ENCODE measurements around the gene CYP2R1.

Gene CYP2R1

DNA sequence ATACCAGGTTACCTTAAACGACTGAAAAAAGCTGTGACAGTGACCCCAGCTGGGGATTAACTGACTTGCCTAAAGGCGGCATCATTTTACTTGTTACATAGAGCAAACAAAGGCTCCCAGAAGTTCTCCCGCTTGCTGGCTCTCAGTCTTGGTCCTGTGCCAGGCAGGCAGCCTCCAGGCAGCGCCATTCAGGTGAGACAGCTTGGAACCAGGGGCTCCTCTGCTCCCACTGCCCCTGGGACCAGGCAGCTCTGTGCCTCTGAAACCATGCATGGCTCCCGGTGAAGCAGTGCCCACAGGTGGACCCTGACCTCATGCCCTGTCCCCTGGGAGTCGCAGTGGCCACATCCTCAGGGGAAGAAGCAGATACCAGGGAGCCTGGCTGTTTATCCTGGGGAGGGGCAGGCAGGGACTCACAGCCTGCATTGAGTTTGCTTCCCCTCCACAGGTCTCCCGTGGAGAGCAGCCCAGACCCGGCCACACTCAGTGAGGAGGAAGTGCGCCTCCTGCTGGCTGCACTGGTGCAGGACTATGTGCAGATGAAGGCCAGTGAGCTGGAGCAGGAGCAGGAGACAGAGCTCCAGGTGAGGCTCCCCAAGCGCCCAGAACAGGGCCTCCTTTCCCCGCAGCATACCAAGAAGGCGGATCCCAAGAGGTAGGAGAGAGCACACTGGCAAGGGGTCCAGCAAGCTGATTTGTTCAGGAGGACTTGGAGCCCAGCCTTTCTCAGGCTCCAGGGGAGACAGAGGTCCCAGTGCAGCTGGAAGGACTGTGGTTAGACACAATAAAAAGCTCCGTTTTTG, 15.6 kb upstream of the CYP2R1 start:
- Histone ChIP-seq H3K36me3 (ENCODE audit: control insufficient read depth, insufficient read depth, low read length) (no peaks in the 10 kb centered on the region), H3K9me3 (ENCODE audit: control insufficient read depth, low read length) (no peaks in the 10 kb centered on the region), H3K27me3 (ENCODE audit: control insufficient read depth, insufficient read depth, low read length, poor library complexity, severe bottlenecking) (no peaks in the 10 kb centered on the region), H3K4me3 (ENCODE audit: insufficient read depth, low read depth, low read length) (no peak overlapping the region), H3K4me1 (ENCODE audit: control insufficient read depth, insufficient read depth, low read length) (no peaks in the 10 kb centered on the region), H3K27ac (ENCODE audit: insufficient read depth, low read depth, low read length, poor library complexity, severe bottlenecking) (no peak overlapping the region)
- 55 to 56% methylated on average over 13 of the region's 13 CpGs for WGBS, 2 experiments

DNA sequence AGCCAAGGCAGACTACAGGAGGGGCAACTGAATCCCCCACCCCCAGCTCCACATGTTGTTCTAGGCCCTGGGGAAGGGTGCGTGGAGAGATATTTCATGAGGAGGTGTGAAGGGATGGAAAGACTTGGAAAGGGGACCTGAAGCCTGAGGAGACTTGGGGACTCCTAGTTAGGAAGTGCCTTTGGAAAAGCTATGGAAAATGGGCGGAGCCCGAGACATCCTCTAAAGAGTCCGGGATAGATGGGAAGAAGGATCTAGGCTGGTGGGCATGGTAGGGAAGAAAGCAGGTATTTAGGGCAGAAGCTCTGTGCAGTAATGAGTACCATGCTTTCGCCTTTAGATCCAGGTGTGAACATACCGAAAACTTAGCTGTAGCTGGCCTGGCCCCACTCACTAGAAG, 15.0 kb upstream of the CYP2R1 start:
- Histone ChIP-seq H3K4me1 (ENCODE audit: control insufficient read depth, insufficient read depth, low read length) (no peaks in the 10 kb centered on the region), H3K9me3 (ENCODE audit: control insufficient read depth, low read length) (no peaks in the 10 kb centered on the region), H3K4me3 (ENCODE audit: insufficient read depth, low read depth, low read length) (no peak overlapping the region), H3K36me3 (ENCODE audit: control insufficient read depth, insufficient read depth, low read length) (no peaks in the 10 kb centered on the region), H3K27ac (ENCODE audit: insufficient read depth, low read depth, low read length, poor library complexity, severe bottlenecking) (no peak overlapping the region), H3K27me3 (ENCODE audit: control insufficient read depth, insufficient read depth, low read length, poor library complexity, severe bottlenecking) (no peaks in the 10 kb centered on the region)
- WGBS, 2 experiments = 94 to 95% methylated on average over 6 of the region's 6 CpGs

DNA sequence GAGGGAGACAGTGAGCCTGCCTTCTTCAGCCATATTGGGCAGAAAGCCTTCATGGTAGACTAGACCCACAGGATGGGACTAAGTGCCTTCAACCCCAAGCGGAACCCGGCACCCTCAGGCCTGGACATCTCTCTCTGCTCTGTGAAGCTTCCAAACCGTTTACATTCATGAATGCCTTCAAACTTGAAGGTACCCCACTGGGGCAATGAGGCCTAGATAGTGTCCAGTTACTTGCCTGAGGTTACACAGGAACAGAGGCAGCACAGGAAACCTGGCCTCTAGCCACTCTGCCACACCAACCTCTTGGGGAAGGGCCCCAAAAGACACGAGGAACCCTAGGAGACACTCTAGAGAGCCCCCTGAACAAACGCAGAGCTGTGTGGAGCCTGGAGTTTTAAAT, 14.5 kb upstream of the CYP2R1 start:
- Histone ChIP-seq H3K4me3 (ENCODE audit: insufficient read depth, low read depth, low read length) (no peak overlapping the region), H3K27me3 (ENCODE audit: control insufficient read depth, insufficient read depth, low read length, poor library complexity, severe bottlenecking) (no peaks in the 10 kb centered on the region), H3K4me1 (ENCODE audit: control insufficient read depth, insufficient read depth, low read length) (no peaks in the 10 kb centered on the region), H3K27ac (ENCODE audit: insufficient read depth, low read depth, low read length, poor library complexity, severe bottlenecking) (no peak overlapping the region), H3K9me3 (ENCODE audit: control insufficient read depth, low read length) (no peaks in the 10 kb centered on the region), H3K36me3 (ENCODE audit: control insufficient read depth, insufficient read depth, low read length) (no peaks in the 10 kb centered on the region)
- 95 to 97% methylated on average over 5 of the region's 5 CpGs for WGBS, 2 experiments

DNA sequence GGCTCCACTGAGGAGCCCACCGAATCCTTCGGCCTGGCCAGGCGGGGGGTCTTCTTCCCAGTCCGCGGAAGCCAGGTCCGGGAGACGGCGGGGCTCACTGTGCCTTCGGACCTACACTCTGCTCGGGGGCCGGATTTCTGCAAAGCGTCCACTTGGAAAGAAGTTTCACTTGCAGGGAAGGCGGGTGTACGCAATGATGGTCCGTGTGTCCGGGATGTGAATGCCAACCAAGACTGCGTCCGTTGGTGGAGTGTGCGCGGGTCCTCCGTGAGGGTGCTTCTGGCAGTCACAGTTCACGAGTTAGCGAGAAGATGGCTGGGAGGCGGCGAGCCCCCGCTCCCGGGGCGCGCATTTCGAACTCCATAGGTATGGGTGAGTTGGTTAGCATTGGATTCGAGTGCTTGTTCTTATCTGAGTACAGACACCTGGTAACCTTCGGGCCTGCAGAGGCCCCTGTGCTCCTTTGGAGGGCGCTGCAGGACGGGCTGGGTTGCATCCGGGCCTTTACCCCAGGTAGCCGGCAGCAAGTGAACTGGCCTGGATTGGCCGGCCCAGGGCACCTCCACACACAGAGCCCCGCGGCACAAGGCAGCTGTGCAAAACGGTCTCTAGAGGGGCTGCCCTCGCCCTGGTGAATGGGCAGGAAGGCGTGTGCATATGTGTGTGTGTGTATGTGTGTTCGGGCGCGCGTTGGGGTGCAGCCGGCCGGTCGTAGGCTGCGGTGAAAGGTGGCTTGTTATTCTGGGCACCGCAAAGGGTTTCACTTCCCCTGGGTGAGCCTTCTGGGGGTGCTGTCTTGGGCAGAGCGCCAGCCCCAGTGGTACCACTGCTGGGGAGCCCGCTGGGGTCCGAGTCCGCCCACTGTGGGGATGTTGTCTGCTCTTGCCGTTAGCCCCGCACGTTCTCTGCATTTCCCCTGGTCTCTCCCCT, 13.3 kb upstream of the CYP2R1 start:
- H3K27ac ChIP-seq (ENCODE audit: insufficient read depth, low read depth, low read length, poor library complexity, severe bottlenecking) = no peak overlapping the region
- no peaks in the 10 kb centered on the region for H3K27me3 ChIP-seq (ENCODE audit: control insufficient read depth, insufficient read depth, low read length, poor library complexity, severe bottlenecking)
- H3K9me3 ChIP-seq (ENCODE audit: control insufficient read depth, low read length) = no peaks in the 10 kb centered on the region
- H3K36me3 ChIP-seq (ENCODE audit: control insufficient read depth, insufficient read depth, low read length) = no peaks in the 10 kb centered on the region
- WGBS, 2 experiments = 81 to 84% methylated on average over 58 of the region's 58 CpGs
- H3K4me1 ChIP-seq (ENCODE audit: control insufficient read depth, insufficient read depth, low read length) = no peaks in the 10 kb centered on the region
- peak overlapping the region; percentile 34 for H3K4me3 ChIP-seq (ENCODE audit: insufficient read depth, low read depth, low read length)

DNA sequence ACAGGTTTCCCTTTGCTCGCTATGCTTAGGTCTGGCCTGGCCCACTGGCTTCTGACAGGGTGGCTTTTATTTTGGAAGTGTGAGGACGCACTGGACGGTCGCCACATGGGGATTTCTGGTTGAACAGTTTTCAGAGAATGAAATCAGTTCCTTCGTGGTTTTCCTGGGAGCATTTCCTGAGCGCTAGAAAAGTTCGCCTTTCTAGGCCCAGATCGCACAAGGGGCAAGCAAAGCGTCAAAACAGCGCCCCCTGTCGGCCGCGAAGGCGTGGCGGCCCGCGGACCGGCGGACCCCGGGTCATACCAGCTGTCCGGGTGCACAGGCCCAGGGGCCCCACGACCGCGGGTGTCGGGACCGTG, 12.7 kb upstream of the CYP2R1 start:
- WGBS, 2 experiments = 58% methylated on average over 26 of the region's 26 CpGs
- peak overlapping the region; percentile 34 for H3K4me3 ChIP-seq (ENCODE audit: insufficient read depth, low read depth, low read length)
- H3K4me1 ChIP-seq (ENCODE audit: control insufficient read depth, insufficient read depth, low read length) = no peaks in the 10 kb centered on the region
- no peaks in the 10 kb centered on the region for H3K27me3 ChIP-seq (ENCODE audit: control insufficient read depth, insufficient read depth, low read length, poor library complexity, severe bottlenecking)
- H3K36me3 ChIP-seq (ENCODE audit: control insufficient read depth, insufficient read depth, low read length) = no peaks in the 10 kb centered on the region
- no peak overlapping the region for H3K27ac ChIP-seq (ENCODE audit: insufficient read depth, low read depth, low read length, poor library complexity, severe bottlenecking)
- no peaks in the 10 kb centered on the region for H3K9me3 ChIP-seq (ENCODE audit: control insufficient read depth, low read length)

DNA sequence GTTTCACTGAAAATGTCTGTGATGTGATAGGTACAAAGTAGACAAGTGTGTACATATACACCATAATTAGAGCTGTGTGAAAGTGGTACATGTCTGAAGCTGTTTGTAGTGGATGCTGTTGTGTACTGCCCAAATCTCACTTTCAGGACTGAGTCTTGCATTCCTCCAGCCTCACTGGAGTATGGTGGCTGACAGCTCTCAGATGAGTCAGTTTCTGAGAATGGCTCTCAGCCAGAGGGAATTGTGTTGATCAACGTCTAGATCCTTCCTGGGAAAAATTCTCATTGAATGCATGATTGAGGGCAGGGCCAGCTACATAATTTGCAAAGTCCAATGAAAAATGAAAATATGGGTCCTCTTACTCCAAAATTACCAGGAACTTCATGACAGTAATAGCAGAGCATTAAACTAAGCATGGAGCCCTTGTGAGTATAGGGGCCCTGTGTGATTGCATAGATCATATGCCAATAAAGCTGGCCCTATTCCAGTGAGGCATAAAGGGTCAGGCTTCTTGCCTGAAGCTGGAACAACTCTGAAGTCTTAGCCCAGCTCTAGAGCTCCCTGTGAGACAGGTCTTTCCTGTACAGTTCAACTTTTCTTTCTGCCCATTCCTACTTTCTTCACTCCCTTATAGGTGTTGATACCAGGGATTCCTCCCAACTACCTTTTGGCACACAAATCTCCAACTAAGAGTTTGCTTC, 10.8 kb upstream of the CYP2R1 start:
- no peaks in the 10 kb centered on the region for H3K4me1 ChIP-seq (ENCODE audit: control insufficient read depth, insufficient read depth, low read length)
- no peaks in the 10 kb centered on the region for H3K9me3 ChIP-seq (ENCODE audit: control insufficient read depth, low read length)
- no peak overlapping the region for H3K4me3 ChIP-seq (ENCODE audit: insufficient read depth, low read depth, low read length)
- no peaks in the 10 kb centered on the region for H3K27me3 ChIP-seq (ENCODE audit: control insufficient read depth, insufficient read depth, low read length, poor library complexity, severe bottlenecking)
- H3K27ac ChIP-seq (ENCODE audit: insufficient read depth, low read depth, low read length, poor library complexity, severe bottlenecking) = no peak overlapping the region
- 73 to 75% methylated on average over 1 of the region's 1 CpG for WGBS, 2 experiments
- no peaks in the 10 kb centered on the region for H3K36me3 ChIP-seq (ENCODE audit: control insufficient read depth, insufficient read depth, low read length)

DNA sequence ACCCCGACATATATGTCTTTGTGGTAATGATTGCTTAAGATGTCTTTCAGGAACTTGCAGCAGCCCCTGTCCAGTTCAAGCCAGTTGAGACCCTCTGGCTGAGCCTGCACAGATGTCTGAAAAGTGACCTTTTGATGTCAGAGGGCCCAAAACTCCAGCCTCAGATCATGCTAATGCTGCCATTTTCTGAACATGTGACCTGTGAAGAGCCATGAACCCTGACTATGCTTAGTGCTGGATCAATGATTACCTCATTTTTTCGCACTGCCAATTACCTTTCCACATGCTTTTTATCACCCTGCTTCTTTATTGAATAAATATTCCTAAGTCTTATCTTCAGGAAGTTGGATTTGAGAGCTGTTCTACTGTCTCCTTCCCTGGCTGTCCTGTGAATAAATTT, 6.9 kb upstream of the CYP2R1 start:
- Histone ChIP-seq H3K9me3 (ENCODE audit: control insufficient read depth, low read length) (no peaks in the 10 kb centered on the region), H3K27me3 (ENCODE audit: control insufficient read depth, insufficient read depth, low read length, poor library complexity, severe bottlenecking) (no peaks in the 10 kb centered on the region), H3K4me1 (ENCODE audit: control insufficient read depth, insufficient read depth, low read length) (no peaks in the 10 kb centered on the region), H3K36me3 (ENCODE audit: control insufficient read depth, insufficient read depth, low read length) (no peaks in the 10 kb centered on the region), H3K27ac (ENCODE audit: insufficient read depth, low read depth, low read length, poor library complexity, severe bottlenecking) (no peak overlapping the region), H3K4me3 (ENCODE audit: insufficient read depth, low read depth, low read length) (no peak overlapping the region)
- WGBS, 2 experiments = 88 to 94% methylated on average over 2 of the region's 2 CpGs

DNA sequence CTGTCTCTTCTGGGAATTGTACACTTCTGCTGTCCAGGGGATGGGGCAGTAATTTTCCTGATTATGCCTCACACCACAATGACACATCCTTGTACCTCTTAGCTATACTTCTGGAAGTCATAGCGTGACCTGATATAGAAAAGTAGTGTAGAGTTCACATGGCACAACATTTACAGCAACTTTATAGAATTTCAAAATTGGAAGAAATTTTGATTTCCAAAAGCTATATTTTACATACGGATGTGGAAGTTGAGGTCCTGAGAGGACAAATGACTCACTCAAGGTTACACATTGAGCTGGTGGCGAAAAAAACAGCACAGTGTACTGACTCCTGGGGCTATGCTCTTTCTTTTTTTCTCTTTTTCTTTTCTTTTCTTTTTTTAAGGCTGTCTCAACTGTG, 6.3 kb upstream of the CYP2R1 start:
- H3K36me3 ChIP-seq (ENCODE audit: control insufficient read depth, insufficient read depth, low read length) = no peaks in the 10 kb centered on the region
- WGBS, 2 experiments = 97 to 100% methylated on average over 2 to 3 of the region's 3 CpGs

DNA sequence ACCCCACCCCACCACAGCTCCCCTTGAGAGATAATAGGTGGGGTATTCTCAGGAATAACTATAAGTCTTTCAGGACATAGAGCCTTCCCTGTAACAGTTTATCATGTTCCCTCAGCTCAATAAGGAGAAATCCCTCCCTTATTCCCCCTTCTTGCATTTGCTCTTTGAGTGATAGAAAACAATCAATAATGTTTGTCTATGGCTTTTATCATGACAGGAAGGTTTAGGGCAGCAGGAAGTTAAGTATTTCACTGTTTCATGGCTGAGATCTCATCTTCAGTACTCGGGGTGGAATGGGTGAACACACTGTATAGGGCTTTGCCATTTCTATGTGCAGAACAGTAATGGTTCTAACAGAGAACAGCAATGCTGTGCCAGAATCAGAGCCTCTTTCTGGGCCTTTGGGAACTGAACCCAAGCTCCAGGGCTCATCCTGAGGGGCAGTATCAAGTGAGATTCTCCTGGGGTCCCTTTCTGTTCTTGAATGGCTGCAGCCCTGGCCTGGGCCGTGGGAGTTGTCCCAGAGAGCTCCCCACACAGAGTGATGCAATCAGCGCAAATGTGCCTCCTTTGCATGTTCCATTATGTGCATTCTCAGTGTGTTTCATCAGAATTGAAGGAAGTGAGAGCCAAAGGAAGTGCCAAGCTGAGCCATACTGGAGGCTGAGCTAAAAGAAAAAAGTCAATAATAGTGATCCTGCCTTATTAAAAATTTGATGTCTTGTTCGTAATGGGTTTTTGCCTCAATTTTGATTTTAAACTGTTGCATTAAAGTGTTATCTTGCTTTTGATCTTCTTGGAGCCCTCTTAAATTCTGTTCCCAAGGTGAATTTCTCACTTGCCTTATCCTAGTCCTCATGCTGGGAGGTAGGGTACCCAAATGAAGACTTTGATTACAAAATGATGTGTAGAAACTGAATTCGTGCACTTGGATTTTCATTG, 2.9 kb upstream of the CYP2R1 start:
- Histone ChIP-seq H3K27me3 (ENCODE audit: control insufficient read depth, insufficient read depth, low read length, poor library complexity, severe bottlenecking) (peaks cover 11% of the 10 kb centered on the region), H3K27ac (ENCODE audit: insufficient read depth, low read depth, low read length, poor library complexity, severe bottlenecking) (no peak overlapping the region), H3K4me1 (ENCODE audit: control insufficient read depth, insufficient read depth, low read length) (no peaks in the 10 kb centered on the region), H3K36me3 (ENCODE audit: control insufficient read depth, insufficient read depth, low read length) (no peaks in the 10 kb centered on the region), H3K9me3 (ENCODE audit: control insufficient read depth, low read length) (no peaks in the 10 kb centered on the region), H3K4me3 (ENCODE audit: insufficient read depth, low read depth, low read length) (no peak overlapping the region)
- WGBS, 2 experiments = 84 to 89% methylated on average over 5 of the region's 5 CpGs

More for the DNA sequence above, 6.3 kb upstream of the CYP2R1 start:
- Histone ChIP-seq H3K27ac (ENCODE audit: insufficient read depth, low read depth, low read length, poor library complexity, severe bottlenecking) (no peak overlapping the region), H3K27me3 (ENCODE audit: control insufficient read depth, insufficient read depth, low read length, poor library complexity, severe bottlenecking) (peaks cover 4% of the 10 kb centered on the region), H3K4me1 (ENCODE audit: control insufficient read depth, insufficient read depth, low read length) (no peaks in the 10 kb centered on the region), H3K9me3 (ENCODE audit: control insufficient read depth, low read length) (no peaks in the 10 kb centered on the region), H3K4me3 (ENCODE audit: insufficient read depth, low read depth, low read length) (no peak overlapping the region)
